ENCODE results near the gene SLC25A12. TPM values are rescaled to one million over a fixed set of nuclear protein-coding genes. Genes with fewer than 3 reads are reported as not detected.

Gene SLC25A12
- total and polyA plus RNA-seq, 7 donors, result 12.0 to 77.8 (median 53.5) TPM

DNA sequence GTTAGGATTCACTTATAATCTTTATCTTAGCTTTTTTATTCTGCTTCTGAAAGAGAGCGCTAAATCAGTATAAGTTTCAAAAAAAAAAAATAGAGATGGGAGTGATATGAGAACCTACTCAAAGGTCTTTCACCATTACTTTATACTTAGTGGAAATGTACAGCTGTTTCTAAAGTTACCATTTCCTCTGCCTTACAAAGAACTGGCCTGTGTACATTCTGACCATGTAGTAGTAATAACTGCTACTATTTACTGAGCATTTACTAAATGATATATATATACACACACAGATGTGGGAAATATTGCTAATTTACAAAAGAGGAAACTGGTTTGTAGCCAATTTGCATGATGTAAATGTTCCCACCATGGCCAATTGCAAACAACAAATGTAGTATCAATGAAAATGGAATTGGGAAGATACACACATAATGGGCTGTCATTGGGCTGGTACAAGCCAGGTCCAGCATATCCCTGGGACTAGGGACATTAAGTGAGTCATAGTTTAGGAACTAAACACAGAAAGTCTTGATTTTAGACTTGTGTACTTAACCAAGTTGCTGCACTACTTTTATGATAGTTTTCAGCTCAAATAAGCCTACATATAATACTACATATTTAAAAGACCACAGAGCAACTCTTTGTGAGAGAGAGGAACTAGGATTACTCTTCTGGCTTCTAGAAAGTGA is 139.6 kb downstream of the SLC25A12 start:
- no peak overlapping the region for H3K4me3 ChIP-seq
- DNase-seq, result no peak
- TF ChIP-seq POLR2A (IDR thresholded peaks at IDR 0.05) (no peak), EP300 (IDR thresholded peaks at IDR 0.05) (no peak), POLR2AphosphoS5 (IDR thresholded peaks at IDR 0.05) (no peak)
- TF ChIP-seq, protein P1, sequence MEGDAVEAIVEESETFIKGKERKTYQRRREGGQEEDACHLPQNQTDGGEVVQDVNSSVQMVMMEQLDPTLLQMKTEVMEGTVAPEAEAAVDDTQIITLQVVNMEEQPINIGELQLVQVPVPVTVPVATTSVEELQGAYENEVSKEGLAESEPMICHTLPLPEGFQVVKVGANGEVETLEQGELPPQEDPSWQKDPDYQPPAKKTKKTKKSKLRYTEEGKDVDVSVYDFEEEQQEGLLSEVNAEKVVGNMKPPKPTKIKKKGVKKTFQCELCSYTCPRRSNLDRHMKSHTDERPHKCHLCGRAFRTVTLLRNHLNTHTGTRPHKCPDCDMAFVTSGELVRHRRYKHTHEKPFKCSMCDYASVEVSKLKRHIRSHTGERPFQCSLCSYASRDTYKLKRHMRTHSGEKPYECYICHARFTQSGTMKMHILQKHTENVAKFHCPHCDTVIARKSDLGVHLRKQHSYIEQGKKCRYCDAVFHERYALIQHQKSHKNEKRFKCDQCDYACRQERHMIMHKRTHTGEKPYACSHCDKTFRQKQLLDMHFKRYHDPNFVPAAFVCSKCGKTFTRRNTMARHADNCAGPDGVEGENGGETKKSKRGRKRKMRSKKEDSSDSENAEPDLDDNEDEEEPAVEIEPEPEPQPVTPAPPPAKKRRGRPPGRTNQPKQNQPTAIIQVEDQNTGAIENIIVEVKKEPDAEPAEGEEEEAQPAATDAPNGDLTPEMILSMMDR (IDR thresholded peaks at IDR 0.05), result no peak
- WGBS, 2 donors, result 95 to 98% methylated on average over 1 of the region's 1 CpG
- H3K27ac ChIP-seq, result no peak overlapping the region
- intact Hi-C loops (cut with DNase I), result no loop called here
- peaks cover 0 to 2% (median 0%) of the 10 kb centered on the region in 4 donors for H3K9me3 ChIP-seq
- H3K27me3 ChIP-seq, result no peaks in the 10 kb centered on the region
- H3K4me1 ChIP-seq, result no peaks in the 10 kb centered on the region
- peaks cover 0 to 63% (median 5%) of the 10 kb centered on the region in 4 donors for H3K36me3 ChIP-seq

DNA sequence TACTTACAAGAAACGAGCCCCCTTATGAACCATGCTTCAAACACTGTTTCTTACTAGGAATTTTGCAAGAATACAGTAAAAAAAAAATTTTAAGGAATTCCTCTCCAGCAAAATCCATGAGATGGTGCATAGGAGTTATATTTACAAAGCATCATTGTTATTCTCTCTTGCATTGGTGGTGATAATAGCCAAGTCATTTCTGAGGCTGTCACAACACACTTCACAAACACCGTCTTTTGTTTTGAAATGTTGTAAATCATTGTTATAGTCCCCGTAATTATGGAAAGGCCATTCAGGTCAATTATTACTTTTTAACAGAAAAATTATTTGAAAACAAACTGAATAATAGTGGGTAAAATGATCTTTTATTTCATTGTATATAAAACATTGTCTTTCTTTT is 146.7 kb downstream of the SLC25A12 start:
- 88 to 89% methylated on average over 3 of the region's 3 CpGs for WGBS, 2 donors
- intact Hi-C loops (cut with DNase I), result no loop called here

DNA sequence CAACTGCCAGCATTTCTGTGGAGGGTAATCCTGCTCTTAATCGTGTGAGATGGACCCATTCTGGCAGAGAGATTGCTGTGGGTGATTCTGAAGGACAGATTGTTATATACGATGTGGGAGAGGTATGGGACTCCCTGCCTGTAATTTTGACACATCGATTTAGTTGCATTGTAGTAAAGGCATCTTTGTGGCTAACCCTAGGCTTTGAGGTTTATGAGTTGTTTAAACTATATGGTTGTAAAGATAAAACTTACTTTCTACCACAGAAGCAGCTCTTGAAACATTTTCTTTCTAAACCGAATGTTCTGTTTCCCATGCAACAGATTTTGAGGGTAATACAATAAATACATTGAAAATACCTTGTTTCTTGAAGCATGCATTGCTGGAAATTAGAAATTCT is 148.2 kb downstream of the SLC25A12 start:
- Histone ChIP-seq H3K4me1 (no peaks in the 10 kb centered on the region), H3K9me3 (no peaks in the 10 kb centered on the region), H3K4me3 (no peak overlapping the region), H3K27ac (no peak overlapping the region), H3K27me3 (no peaks in the 10 kb centered on the region), H3K36me3 (peaks cover 12 to 90% (median 20%) of the 10 kb centered on the region in 4 donors)
- no peak for DNase-seq
- WGBS, 2 donors, result 23 to 54% methylated on average over 4 of the region's 4 CpGs
- TF ChIP-seq EP300 (IDR thresholded peaks at IDR 0.05) (no peak), POLR2AphosphoS5 (IDR thresholded peaks at IDR 0.05) (no peak), POLR2A (IDR thresholded peaks at IDR 0.05) (no peak)
- TF ChIP-seq, protein P1 (IDR thresholded peaks at IDR 0.05), result no peak
- intact Hi-C loops (cut with DNase I), result no loop called here

More for the DNA sequence above, 146.7 kb downstream of the SLC25A12 start:
- no peak for DNase-seq
- Histone ChIP-seq H3K4me3 (no peak overlapping the region), H3K4me1 (no peaks in the 10 kb centered on the region), H3K27ac (no peak overlapping the region), H3K36me3 (peaks cover 12 to 94% (median 22%) of the 10 kb centered on the region in 4 donors), H3K27me3 (no peaks in the 10 kb centered on the region), H3K9me3 (no peaks in the 10 kb centered on the region)
- no peak for TF ChIP-seq POLR2A (IDR thresholded peaks at IDR 0.05)
- TF ChIP-seq, protein P1 (IDR thresholded peaks at IDR 0.05), result no peak
- no peak for TF ChIP-seq EP300 (IDR thresholded peaks at IDR 0.05)
- TF ChIP-seq POLR2AphosphoS5 (IDR thresholded peaks at IDR 0.05), result no peak

DNA sequence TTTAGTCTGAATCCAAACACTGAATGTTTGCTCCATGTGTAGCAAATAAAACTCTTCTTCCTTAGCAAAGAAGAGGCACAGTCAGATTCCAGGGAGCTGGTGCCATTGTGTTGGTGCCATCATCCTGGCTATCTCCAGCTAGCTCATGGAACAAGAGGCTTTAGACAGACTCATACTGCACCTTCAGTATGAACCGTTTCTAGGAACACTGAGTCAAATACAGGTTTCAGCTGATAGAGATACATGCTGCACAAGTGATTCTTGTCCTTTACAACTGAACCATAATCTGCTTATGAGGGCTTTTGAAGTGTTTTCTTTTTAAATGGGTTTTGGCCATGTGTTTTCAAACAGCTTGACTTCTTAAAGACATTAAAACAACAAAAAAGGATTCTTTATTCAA is 148.9 kb downstream of the SLC25A12 start:
- WGBS, 2 donors, result 72 to 83% methylated on average over 1 of the region's 1 CpG
- no peaks in the 10 kb centered on the region for H3K27me3 ChIP-seq
- intact Hi-C loops (cut with DNase I), result no loop called here
- H3K4me3 ChIP-seq, result no peak overlapping the region
- H3K27ac ChIP-seq, result no peak overlapping the region
- no peak for DNase-seq
- H3K9me3 ChIP-seq, result no peaks in the 10 kb centered on the region
- no peaks in the 10 kb centered on the region for H3K4me1 ChIP-seq
- TF ChIP-seq POLR2AphosphoS5 (IDR thresholded peaks at IDR 0.05), result no peak
- TF ChIP-seq EP300 (IDR thresholded peaks at IDR 0.05), result no peak
- TF ChIP-seq, protein P1 (IDR thresholded peaks at IDR 0.05), result no peak
- no peak for TF ChIP-seq POLR2A (IDR thresholded peaks at IDR 0.05)
- peaks cover 12 to 89% (median 20%) of the 10 kb centered on the region in 4 donors for H3K36me3 ChIP-seq

Data from sigmoid colon (tissue), 7 donors.